Muscle layer of duodenum (tissue), 2 donors: ENCODE data around the gene COMMD9.

Experiments
- H3K27ac ChIP-seq: one replicate; pipeline ENCODE4 v1.7.0; 2013; ENCODE audit warnings: mild to moderate bottlenecking, low read length
- H3K27me3 ChIP-seq: one replicate; pipeline ENCODE4 v1.7.0; 2013; ENCODE audit warnings: low read depth, mild to moderate bottlenecking, control low read depth, low read length
- H3K36me3 ChIP-seq, 2 donors: one replicate each; pipeline ENCODE4 v1.7.0; 2013; ENCODE audit warnings: low read length in 2 of 2, control low read depth in 1 of 2, mild to moderate bottlenecking in 1 of 2; ENCODE audit not compliant: insufficient read depth in 2 of 2, control insufficient read depth in 1 of 2
- H3K4me1 ChIP-seq, 2 donors: one replicate each; pipeline ENCODE4 v1.7.0; 2013; ENCODE audit warnings: low read length in 2 of 2, mild to moderate bottlenecking in 2 of 2, control low read depth in 1 of 2, moderate library complexity in 1 of 2; ENCODE audit not compliant: insufficient read depth in 2 of 2, control insufficient read depth in 1 of 2
- H3K4me3 ChIP-seq, 2 donors: one replicate each; pipeline ENCODE4 v1.7.0; 2013; ENCODE audit warnings: low read length in 2 of 2, low read depth in 1 of 2, mild to moderate bottlenecking in 1 of 2
- H3K9me3 ChIP-seq, 2 donors: one replicate each; pipeline ENCODE4 v1.7.0; 2013; ENCODE audit warnings: low read length in 2 of 2, control low read depth in 1 of 2, mild to moderate bottlenecking in 1 of 2; ENCODE audit not compliant: control insufficient read depth in 1 of 2
- donor health status: healthy.

The COMMD9 gene

GRCh38 chr11:36266767-36267166 lies 22.5 kb downstream of the COMMD9 start:
- H3K27me3 ChIP-seq: no peaks in the 10 kb centered on the region
- no peak overlapping the region for H3K27ac ChIP-seq
- no peak overlapping the region for H3K4me3 ChIP-seq
- no peaks in the 10 kb centered on the region for H3K9me3 ChIP-seq
- H3K4me1 ChIP-seq: no peaks in the 10 kb centered on the region
- H3K36me3 ChIP-seq: peaks cover 4 to 14% of the 10 kb centered on the region in 2 donors

- H3K4me3 ChIP-seq: no peak overlapping the region
- H3K4me1 ChIP-seq: no peaks in the 10 kb centered on the region
- no peaks in the 10 kb centered on the region for H3K9me3 ChIP-seq
- H3K27ac ChIP-seq: no peak overlapping the region
- no peaks in the 10 kb centered on the region for H3K27me3 ChIP-seq
- H3K36me3 ChIP-seq: peaks cover 2 to 6% of the 10 kb centered on the region in 2 donors
Measured at GRCh38 chr11:36265793-36266628, 23.2 kb downstream of the COMMD9 start.

GRCh38 chr11:36264973-36265344 lies 24.3 kb downstream of the COMMD9 start:
- Histone ChIP-seq H3K27me3 (no peaks in the 10 kb centered on the region), H3K4me1 (no peaks in the 10 kb centered on the region)

GRCh38 chr11:36264011-36264972 lies 24.9 kb downstream of the COMMD9 start:
- Histone ChIP-seq H3K4me3 (no peak overlapping the region), H3K9me3 (no peaks in the 10 kb centered on the region), H3K4me1 (no peaks in the 10 kb centered on the region), H3K27ac (no peak overlapping the region), H3K36me3 (no peaks in the 10 kb centered on the region), H3K27me3 (no peaks in the 10 kb centered on the region)

More at GRCh38 chr11:36264973-36265344, 24.3 kb downstream of the COMMD9 start:
- Histone ChIP-seq H3K4me3 (no peak overlapping the region), H3K36me3 (no peaks in the 10 kb centered on the region), H3K9me3 (no peaks in the 10 kb centered on the region), H3K27ac (no peak overlapping the region)

- Histone ChIP-seq H3K4me3 (no peak overlapping the region), H3K27me3 (no peaks in the 10 kb centered on the region), H3K36me3 (no peaks in the 10 kb centered on the region), H3K4me1 (peaks cover 0 to 4% of the 10 kb centered on the region in 2 donors), H3K9me3 (peaks cover 0 to 5% of the 10 kb centered on the region in 2 donors), H3K27ac (no peak overlapping the region)
Measured at GRCh38 chr11:36261094-36261493, 28.1 kb downstream of the COMMD9 start.

- H3K4me3 ChIP-seq: no peak overlapping the region
- no peaks in the 10 kb centered on the region for H3K27me3 ChIP-seq
- H3K36me3 ChIP-seq: no peaks in the 10 kb centered on the region
- H3K4me1 ChIP-seq: peaks cover 0 to 4% of the 10 kb centered on the region in 2 donors
- no peak overlapping the region for H3K27ac ChIP-seq
- peaks cover 0 to 6% of the 10 kb centered on the region in 2 donors for H3K9me3 ChIP-seq
Measured at GRCh38 chr11:36258730-36259360, 30.4 kb downstream of the COMMD9 start.

- peaks cover 0 to 4% of the 10 kb centered on the region in 2 donors for H3K4me1 ChIP-seq
- H3K27ac ChIP-seq: no peak overlapping the region
- H3K36me3 ChIP-seq: no peaks in the 10 kb centered on the region
- H3K9me3 ChIP-seq: peaks cover 0 to 6% of the 10 kb centered on the region in 2 donors
- H3K27me3 ChIP-seq: no peaks in the 10 kb centered on the region
- no peak overlapping the region for H3K4me3 ChIP-seq
Measured at GRCh38 chr11:36257351-36257750, 31.9 kb downstream of the COMMD9 start.

- Histone ChIP-seq H3K9me3 (peaks cover 0 to 12% of the 10 kb centered on the region in 2 donors), H3K4me3 (no peak overlapping the region), H3K27me3 (no peaks in the 10 kb centered on the region), H3K27ac (no peak overlapping the region), H3K36me3 (no peaks in the 10 kb centered on the region), H3K4me1 (peaks cover 0 to 4% of the 10 kb centered on the region in 2 donors)
Measured at GRCh38 chr11:36254713-36255112, 34.5 kb downstream of the COMMD9 start.

GRCh38 chr11:36253238-36253637 lies 36.0 kb downstream of the COMMD9 start:
- Histone ChIP-seq H3K27me3 (no peaks in the 10 kb centered on the region), H3K4me3 (no peak overlapping the region), H3K27ac (no peak overlapping the region), H3K36me3 (no peaks in the 10 kb centered on the region), H3K9me3 (peaks cover 0 to 12% of the 10 kb centered on the region in 2 donors), H3K4me1 (no peaks in the 10 kb centered on the region)

- Histone ChIP-seq H3K36me3 (no peaks in the 10 kb centered on the region), H3K27ac (no peak overlapping the region), H3K4me3 (no peak overlapping the region), H3K27me3 (no peaks in the 10 kb centered on the region), H3K4me1 (no peaks in the 10 kb centered on the region), H3K9me3 (peaks cover 0 to 12% of the 10 kb centered on the region in 2 donors)
Measured at GRCh38 chr11:36251823-36252222, 37.4 kb downstream of the COMMD9 start.

- H3K9me3 ChIP-seq: peaks cover 0 to 6% of the 10 kb centered on the region in 2 donors
- H3K36me3 ChIP-seq: no peaks in the 10 kb centered on the region
- no peaks in the 10 kb centered on the region for H3K27me3 ChIP-seq
- H3K4me1 ChIP-seq: no peaks in the 10 kb centered on the region
- H3K4me3 ChIP-seq: no peak overlapping the region
- H3K27ac ChIP-seq: no peak overlapping the region
Measured at GRCh38 chr11:36249246-36249645, 40.0 kb downstream of the COMMD9 start.
